Hepatocyte (in vitro differentiated cells): Measurements from ENCODE around the gene SLC38A1.

ENCODE experiments used
- EZH2 ChIP-seq: fragments of 200-600 bp; sonication (generic); IDR thresholded peaks from 2 replicates; pipeline ENCODE4 v1.6.1; 2016; ENCODE audit warnings: antibody characterized with exemption, mild to moderate bottlenecking, borderline replicate concordance
- TF ChIP-seq, protein P1 (sequence below): fragments of 200-600 bp; sonication (generic); IDR thresholded peaks from 2 replicates; pipeline ENCODE4 v1.5.1; 2016; ENCODE audit warnings: antibody characterized with exemption, mild to moderate bottlenecking; ENCODE audit not compliant: poor library complexity

DNA sequence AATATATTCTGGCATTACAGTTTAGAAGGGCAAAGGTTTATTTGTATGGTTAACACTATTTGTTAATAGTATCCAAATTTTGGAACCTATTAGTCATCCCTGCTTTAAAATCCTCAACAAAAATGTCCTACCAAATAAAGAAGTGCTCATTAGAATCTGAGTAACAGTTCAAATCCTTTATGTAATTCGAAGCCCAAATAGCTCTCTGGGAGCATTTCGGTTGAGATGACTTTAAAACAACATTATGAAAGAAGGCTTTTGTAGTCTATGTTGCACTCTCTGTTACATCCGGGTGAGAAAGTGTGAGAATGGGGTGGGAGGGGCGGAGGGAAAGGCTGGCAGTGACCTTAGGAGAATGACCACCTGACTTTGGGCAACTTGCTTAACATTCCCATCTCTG is 59.7 kb downstream of the SLC38A1 start:
- TF ChIP-seq, protein P1, sequence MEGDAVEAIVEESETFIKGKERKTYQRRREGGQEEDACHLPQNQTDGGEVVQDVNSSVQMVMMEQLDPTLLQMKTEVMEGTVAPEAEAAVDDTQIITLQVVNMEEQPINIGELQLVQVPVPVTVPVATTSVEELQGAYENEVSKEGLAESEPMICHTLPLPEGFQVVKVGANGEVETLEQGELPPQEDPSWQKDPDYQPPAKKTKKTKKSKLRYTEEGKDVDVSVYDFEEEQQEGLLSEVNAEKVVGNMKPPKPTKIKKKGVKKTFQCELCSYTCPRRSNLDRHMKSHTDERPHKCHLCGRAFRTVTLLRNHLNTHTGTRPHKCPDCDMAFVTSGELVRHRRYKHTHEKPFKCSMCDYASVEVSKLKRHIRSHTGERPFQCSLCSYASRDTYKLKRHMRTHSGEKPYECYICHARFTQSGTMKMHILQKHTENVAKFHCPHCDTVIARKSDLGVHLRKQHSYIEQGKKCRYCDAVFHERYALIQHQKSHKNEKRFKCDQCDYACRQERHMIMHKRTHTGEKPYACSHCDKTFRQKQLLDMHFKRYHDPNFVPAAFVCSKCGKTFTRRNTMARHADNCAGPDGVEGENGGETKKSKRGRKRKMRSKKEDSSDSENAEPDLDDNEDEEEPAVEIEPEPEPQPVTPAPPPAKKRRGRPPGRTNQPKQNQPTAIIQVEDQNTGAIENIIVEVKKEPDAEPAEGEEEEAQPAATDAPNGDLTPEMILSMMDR: no peak
- TF ChIP-seq EZH2: no peak
